GM23338 (cell line): ENCODE results near the gene MOB2. TPM values are rescaled to one million over a fixed set of nuclear protein-coding genes. Genes with fewer than 3 reads are reported as not detected.

Experiments
- ATAC-seq: fragments of 200-7000 bp; cut with Tn5 transposase; 3 replicates; pipeline ENCODE4 v1.9.1; 2020
- DNase-seq: peaks from one replicate; pipeline ENCODE4 v3.0.0-alpha.2; 2015; ENCODE audit warnings: low spot score
- H2AFZ ChIP-seq: fragments of 200-600 bp; sonication (generic); 2 replicates; pipeline ENCODE4 v1.8.0; 2016; ENCODE audit warnings: antibody characterized with exemption, mild to moderate bottlenecking, moderate library complexity
- H3F3A ChIP-seq: fragments of 200-600 bp; sonication (generic); replicated peaks from 2 replicates; pipeline ENCODE4 v1.8.0; 2017; ENCODE audit warnings: antibody characterized with exemption, mixed run types, low read depth
- H3K27ac ChIP-seq: fragments of 200-600 bp; sonication (generic); 2 replicates; pipeline ENCODE4 v1.6.1; 2016; ENCODE audit warnings: low read depth
- H3K27me3 ChIP-seq: fragments of 200-600 bp; sonication (generic); 2 replicates; pipeline ENCODE4 v1.8.0; 2016; ENCODE audit warnings: mild to moderate bottlenecking, mixed run types, moderate library complexity; ENCODE audit not compliant: insufficient read depth
- H3K36me3 ChIP-seq: fragments of 200-600 bp; sonication (generic); 2 replicates; pipeline ENCODE4 v1.8.0; 2016; ENCODE audit warnings: mild to moderate bottlenecking; ENCODE audit not compliant: insufficient read depth
- H3K4me1 ChIP-seq: fragments of 200-600 bp; sonication (generic); 2 replicates; pipeline ENCODE4 v1.8.0; 2016; ENCODE audit warnings: mild to moderate bottlenecking, moderate library complexity; ENCODE audit not compliant: insufficient read depth
- H3K4me2 ChIP-seq: fragments of 200-600 bp; sonication (generic); 2 replicates; pipeline ENCODE4 v1.7.1; 2017; ENCODE audit warnings: mixed run types
- H3K4me3 ChIP-seq: fragments of 200-600 bp; sonication (generic); 2 replicates; pipeline ENCODE4 v1.6.1; 2016; ENCODE audit warnings: mixed run types
- H3K79me2 ChIP-seq: fragments of 200-600 bp; sonication (generic); replicated peaks from 2 replicates; pipeline ENCODE4 v1.8.0; 2017; ENCODE audit warnings: mild to moderate bottlenecking; ENCODE audit not compliant: insufficient read depth
- H3K9me2 ChIP-seq: fragments of 200-600 bp; sonication (generic); 2 replicates; pipeline ENCODE4 v1.8.0; 2017; ENCODE audit not compliant: insufficient read depth
- H4K20me1 ChIP-seq: fragments of 200-600 bp; sonication (generic); replicated peaks from 2 replicates; pipeline ENCODE4 v1.8.0; 2017; ENCODE audit warnings: mild to moderate bottlenecking; ENCODE audit not compliant: insufficient read depth
- H3K27ac Mint-ChIP-seq: 2 replicates; pipeline ENCODE4 v1.8.0; 2020; ENCODE audit warnings: inconsistent platforms, mild to moderate bottlenecking, moderate library complexity, mixed read lengths
- H3K27me3 Mint-ChIP-seq: 3 replicates; pipeline ENCODE4 v1.8.0; 2022; ENCODE audit warnings: low read depth, mild to moderate bottlenecking, moderate library complexity, mixed read lengths, inconsistent platforms; ENCODE audit not compliant: insufficient read depth, poor library complexity
- H3K36me3 Mint-ChIP-seq: 3 replicates; pipeline ENCODE4 v1.8.0; 2021; ENCODE audit warnings: low read depth, mild to moderate bottlenecking, inconsistent platforms, moderate library complexity, mixed read lengths
- H3K4me1 Mint-ChIP-seq: 3 replicates; pipeline ENCODE4 v1.8.0; 2020; ENCODE audit warnings: mild to moderate bottlenecking, inconsistent platforms, mixed read lengths
- H3K4me3 Mint-ChIP-seq: 3 replicates; pipeline ENCODE4 v1.8.0; 2021; ENCODE audit warnings: moderate library complexity, mild to moderate bottlenecking, inconsistent platforms, mixed read lengths
- H3K9me3 Mint-ChIP-seq: 3 replicates; pipeline ENCODE4 v1.8.0; 2020; ENCODE audit warnings: moderate library complexity, mild to moderate bottlenecking, inconsistent platforms, mixed read lengths
- CREB1 ChIP-seq: fragments of 250-450 bp; sonication (Bioruptor Pico); IDR thresholded peaks from 2 replicates; pipeline ENCODE4 v1.5.0; 2020; ENCODE audit warnings: low read depth, mild to moderate bottlenecking, moderate library complexity
- NANOG ChIP-seq: IDR thresholded peaks from 2 replicates; pipeline ENCODE4 v1.6.1; 2016; ENCODE audit warnings: antibody characterized with exemption, borderline replicate concordance
- POLR2AphosphoS5 ChIP-seq: IDR thresholded peaks from 2 replicates; pipeline ENCODE4 v1.6.1; 2016; ENCODE audit warnings: antibody characterized with exemption, low read depth
- ZNF331 ChIP-seq: fragments of 250-450 bp; sonication (Bioruptor Pico); IDR thresholded peaks from 2 replicates; pipeline ENCODE4 v1.5.0; 2020; ENCODE audit warnings: low read depth, mild to moderate bottlenecking, moderate library complexity
- polyA plus RNA-seq: library from polyadenylated mRNA; unstranded; fragments of >200 nt; fragmentation: Nextera tagmentation; extraction: Ambion mirVana; gene quantifications from 2 replicates; pipeline ENCODE4 v1.2.1, GENCODE V29; 2016
- total RNA-seq: library from RNA; depleted of rRNA; stranded (reverse); fragments of >200 nt; shearing (Covaris generic); gene quantifications from 2 replicates; pipeline ENCODE4 v1.2.3, GENCODE V29; 2014
- TF ChIP-seq, protein P1 (sequence below): IDR thresholded peaks from one replicate; pipeline ENCODE4 v1.6.1; 2018; ENCODE audit warnings: antibody characterized with exemption; ENCODE audit not compliant: unreplicated experiment
- TF ChIP-seq, protein P2 (sequence below): IDR thresholded peaks from 2 replicates; pipeline ENCODE4 v1.6.1; 2016; ENCODE audit warnings: antibody characterized with exemption
- TF ChIP-seq, protein P3 (sequence below): fragments of 250-450 bp; sonication (Bioruptor Pico); IDR thresholded peaks from 2 replicates; pipeline ENCODE4 v1.5.0; 2020; ENCODE audit warnings: mild to moderate bottlenecking, moderate library complexity

MOB2 gene
- total and polyA plus RNA-seq, 2 experiments from 2014 or later = 10.1 to 19.7 TPM

DNA sequence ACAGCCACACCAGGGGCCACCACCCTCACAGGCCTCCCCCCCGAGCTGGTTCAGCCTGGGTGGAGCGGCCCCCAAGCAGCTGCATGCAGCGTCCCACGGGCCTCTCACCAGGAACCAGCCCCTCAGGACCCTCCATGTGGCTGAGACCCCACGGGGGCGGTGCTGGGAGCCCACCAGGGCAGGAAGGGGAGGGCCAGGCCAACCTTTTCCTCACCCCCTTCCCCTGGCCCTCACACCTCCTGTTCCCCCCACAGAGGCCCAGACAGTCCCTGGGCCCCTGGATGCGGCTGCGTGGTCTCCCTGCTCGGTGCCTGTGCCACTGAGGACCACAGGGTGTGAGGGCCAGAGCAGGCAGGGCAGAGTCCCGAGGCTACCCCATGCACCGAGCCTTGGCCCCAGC, 46.5 kb downstream of the MOB2 start:
- H3K4me3 Mint-ChIP-seq = no peak overlapping the region
- ATAC-seq (no peak), DNase-seq (no peak)
- H3K36me3 Mint-ChIP-seq = no peaks in the 10 kb centered on the region; the same call in 1 of the 3 replicates
- no peaks in the 10 kb centered on the region; the same call in 2 of the 3 replicates for H3K4me1 Mint-ChIP-seq
- Histone ChIP-seq H2AFZ (no peak overlapping the region), H3K4me2 (no peak overlapping the region), H3K27me3 (no peaks in the 10 kb centered on the region), H3K4me1 (no peaks in the 10 kb centered on the region), H3K9me2 (no peaks in the 10 kb centered on the region), H3F3A (no peaks in the 10 kb centered on the region), H3K36me3 (no peaks in the 10 kb centered on the region), H4K20me1 (no peaks in the 10 kb centered on the region; the same call in 1 of the 2 replicates), H3K79me2 (no peaks in the 10 kb centered on the region), H3K27ac (no peak overlapping the region), H3K4me3 (no peak overlapping the region)
- TF ChIP-seq, protein P1, sequence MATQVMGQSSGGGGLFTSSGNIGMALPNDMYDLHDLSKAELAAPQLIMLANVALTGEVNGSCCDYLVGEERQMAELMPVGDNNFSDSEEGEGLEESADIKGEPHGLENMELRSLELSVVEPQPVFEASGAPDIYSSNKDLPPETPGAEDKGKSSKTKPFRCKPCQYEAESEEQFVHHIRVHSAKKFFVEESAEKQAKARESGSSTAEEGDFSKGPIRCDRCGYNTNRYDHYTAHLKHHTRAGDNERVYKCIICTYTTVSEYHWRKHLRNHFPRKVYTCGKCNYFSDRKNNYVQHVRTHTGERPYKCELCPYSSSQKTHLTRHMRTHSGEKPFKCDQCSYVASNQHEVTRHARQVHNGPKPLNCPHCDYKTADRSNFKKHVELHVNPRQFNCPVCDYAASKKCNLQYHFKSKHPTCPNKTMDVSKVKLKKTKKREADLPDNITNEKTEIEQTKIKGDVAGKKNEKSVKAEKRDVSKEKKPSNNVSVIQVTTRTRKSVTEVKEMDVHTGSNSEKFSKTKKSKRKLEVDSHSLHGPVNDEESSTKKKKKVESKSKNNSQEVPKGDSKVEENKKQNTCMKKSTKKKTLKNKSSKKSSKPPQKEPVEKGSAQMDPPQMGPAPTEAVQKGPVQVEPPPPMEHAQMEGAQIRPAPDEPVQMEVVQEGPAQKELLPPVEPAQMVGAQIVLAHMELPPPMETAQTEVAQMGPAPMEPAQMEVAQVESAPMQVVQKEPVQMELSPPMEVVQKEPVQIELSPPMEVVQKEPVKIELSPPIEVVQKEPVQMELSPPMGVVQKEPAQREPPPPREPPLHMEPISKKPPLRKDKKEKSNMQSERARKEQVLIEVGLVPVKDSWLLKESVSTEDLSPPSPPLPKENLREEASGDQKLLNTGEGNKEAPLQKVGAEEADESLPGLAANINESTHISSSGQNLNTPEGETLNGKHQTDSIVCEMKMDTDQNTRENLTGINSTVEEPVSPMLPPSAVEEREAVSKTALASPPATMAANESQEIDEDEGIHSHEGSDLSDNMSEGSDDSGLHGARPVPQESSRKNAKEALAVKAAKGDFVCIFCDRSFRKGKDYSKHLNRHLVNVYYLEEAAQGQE = no peak
- TF ChIP-seq, protein P2, sequence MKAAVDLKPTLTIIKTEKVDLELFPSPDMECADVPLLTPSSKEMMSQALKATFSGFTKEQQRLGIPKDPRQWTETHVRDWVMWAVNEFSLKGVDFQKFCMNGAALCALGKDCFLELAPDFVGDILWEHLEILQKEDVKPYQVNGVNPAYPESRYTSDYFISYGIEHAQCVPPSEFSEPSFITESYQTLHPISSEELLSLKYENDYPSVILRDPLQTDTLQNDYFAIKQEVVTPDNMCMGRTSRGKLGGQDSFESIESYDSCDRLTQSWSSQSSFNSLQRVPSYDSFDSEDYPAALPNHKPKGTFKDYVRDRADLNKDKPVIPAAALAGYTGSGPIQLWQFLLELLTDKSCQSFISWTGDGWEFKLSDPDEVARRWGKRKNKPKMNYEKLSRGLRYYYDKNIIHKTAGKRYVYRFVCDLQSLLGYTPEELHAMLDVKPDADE = no peak
- H3K9me3 Mint-ChIP-seq = no peaks in the 10 kb centered on the region; the same call in 2 of the 3 replicates
- H3K27me3 Mint-ChIP-seq = peaks cover 5% of the 10 kb centered on the region
- no peak overlapping the region for H3K27ac Mint-ChIP-seq

DNA sequence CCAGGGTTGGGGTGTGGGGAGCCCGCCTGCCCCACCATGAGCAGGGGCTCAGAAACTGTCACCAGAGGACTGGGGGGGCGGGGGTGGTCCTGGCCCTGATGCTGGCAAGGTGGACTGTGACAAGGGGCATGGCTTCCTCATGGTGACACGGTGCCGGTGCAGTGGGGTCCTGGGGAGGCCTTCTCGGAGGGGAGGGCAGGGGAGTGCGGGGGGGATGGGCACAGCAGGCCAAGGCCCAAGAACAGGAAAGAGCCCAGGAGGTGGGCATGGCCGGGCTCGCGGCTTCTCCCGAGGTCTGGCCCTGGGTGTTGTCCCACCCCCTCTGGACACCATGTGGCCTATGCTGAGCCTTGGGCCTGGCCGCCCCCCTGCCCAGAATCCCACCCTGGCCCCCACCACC, 47.2 kb downstream of the MOB2 start:
- no peaks in the 10 kb centered on the region for H3F3A ChIP-seq
- H3K9me2 ChIP-seq = no peaks in the 10 kb centered on the region
- no peaks in the 10 kb centered on the region; the same call in 2 of the 3 replicates for H3K9me3 Mint-ChIP-seq
- no peak overlapping the region for H3K4me3 ChIP-seq
- H3K4me2 ChIP-seq = no peak overlapping the region
- no peak overlapping the region for H2AFZ ChIP-seq
- no peaks in the 10 kb centered on the region for H3K36me3 ChIP-seq
- no peaks in the 10 kb centered on the region; the same call in 2 of the 3 replicates for H3K4me1 Mint-ChIP-seq
- no peaks in the 10 kb centered on the region; the same call in 1 of the 2 replicates for H4K20me1 ChIP-seq
- H3K27me3 Mint-ChIP-seq = peaks cover 5% of the 10 kb centered on the region
- H3K27ac ChIP-seq = no peak overlapping the region
- no peaks in the 10 kb centered on the region for H3K27me3 ChIP-seq
- ATAC-seq (no peak), DNase-seq (no peak)
- no peaks in the 10 kb centered on the region; the same call in 1 of the 3 replicates for H3K36me3 Mint-ChIP-seq
- H3K4me1 ChIP-seq = no peaks in the 10 kb centered on the region
- no peaks in the 10 kb centered on the region for H3K79me2 ChIP-seq
- no peak overlapping the region for H3K4me3 Mint-ChIP-seq
- H3K27ac Mint-ChIP-seq = no peak overlapping the region
- TF ChIP-seq POLR2AphosphoS5 (no peak), CREB1 (CRISPR knock-in tag) (no peak), NANOG (no peak), ZNF331 (no peak)
- TF ChIP-seq, protein P3, sequence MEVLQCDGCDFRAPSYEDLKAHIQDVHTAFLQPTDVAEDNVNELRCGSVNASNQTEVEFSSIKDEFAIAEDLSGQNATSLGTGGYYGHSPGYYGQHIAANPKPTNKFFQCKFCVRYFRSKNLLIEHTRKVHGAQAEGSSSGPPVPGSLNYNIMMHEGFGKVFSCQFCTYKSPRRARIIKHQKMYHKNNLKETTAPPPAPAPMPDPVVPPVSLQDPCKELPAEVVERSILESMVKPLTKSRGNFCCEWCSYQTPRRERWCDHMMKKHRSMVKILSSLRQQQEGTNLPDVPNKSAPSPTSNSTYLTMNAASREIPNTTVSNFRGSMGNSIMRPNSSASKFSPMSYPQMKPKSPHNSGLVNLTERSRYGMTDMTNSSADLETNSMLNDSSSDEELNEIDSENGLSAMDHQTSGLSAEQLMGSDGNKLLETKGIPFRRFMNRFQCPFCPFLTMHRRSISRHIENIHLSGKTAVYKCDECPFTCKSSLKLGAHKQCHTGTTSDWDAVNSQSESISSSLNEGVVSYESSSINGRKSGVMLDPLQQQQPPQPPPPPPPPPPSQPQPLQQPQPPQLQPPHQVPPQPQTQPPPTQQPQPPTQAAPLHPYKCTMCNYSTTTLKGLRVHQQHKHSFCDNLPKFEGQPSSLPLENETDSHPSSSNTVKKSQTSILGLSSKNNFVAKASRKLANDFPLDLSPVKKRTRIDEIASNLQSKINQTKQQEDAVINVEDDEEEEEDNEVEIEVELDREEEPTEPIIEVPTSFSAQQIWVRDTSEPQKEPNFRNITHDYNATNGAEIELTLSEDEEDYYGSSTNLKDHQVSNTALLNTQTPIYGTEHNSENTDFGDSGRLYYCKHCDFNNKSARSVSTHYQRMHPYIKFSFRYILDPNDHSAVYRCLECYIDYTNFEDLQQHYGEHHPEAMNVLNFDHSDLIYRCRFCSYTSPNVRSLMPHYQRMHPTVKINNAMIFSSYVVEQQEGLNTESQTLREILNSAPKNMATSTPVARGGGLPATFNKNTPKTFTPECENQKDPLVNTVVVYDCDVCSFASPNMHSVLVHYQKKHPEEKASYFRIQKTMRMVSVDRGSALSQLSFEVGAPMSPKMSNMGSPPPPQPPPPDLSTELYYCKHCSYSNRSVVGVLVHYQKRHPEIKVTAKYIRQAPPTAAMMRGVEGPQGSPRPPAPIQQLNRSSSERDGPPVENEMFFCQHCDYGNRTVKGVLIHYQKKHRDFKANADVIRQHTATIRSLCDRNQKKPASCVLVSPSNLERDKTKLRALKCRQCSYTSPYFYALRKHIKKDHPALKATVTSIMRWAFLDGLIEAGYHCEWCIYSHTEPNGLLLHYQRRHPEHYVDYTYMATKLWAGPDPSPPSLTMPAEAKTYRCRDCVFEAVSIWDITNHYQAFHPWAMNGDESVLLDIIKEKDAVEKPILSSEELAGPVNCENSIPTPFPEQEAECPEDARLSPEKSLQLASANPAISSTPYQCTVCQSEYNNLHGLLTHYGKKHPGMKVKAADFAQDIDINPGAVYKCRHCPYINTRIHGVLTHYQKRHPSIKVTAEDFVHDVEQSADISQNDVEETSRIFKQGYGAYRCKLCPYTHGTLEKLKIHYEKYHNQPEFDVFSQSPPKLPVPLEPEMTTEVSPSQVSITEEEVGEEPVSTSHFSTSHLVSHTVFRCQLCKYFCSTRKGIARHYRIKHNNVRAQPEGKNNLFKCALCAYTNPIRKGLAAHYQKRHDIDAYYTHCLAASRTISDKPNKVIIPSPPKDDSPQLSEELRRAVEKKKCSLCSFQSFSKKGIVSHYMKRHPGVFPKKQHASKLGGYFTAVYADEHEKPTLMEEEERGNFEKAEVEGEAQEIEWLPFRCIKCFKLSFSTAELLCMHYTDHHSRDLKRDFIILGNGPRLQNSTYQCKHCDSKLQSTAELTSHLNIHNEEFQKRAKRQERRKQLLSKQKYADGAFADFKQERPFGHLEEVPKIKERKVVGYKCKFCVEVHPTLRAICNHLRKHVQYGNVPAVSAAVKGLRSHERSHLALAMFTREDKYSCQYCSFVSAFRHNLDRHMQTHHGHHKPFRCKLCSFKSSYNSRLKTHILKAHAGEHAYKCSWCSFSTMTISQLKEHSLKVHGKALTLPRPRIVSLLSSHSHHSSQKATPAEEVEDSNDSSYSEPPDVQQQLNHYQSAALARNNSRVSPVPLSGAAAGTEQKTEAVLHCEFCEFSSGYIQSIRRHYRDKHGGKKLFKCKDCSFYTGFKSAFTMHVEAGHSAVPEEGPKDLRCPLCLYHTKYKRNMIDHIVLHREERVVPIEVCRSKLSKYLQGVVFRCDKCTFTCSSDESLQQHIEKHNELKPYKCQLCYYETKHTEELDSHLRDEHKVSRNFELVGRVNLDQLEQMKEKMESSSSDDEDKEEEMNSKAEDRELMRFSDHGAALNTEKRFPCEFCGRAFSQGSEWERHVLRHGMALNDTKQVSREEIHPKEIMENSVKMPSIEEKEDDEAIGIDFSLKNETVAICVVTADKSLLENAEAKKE (CRISPR knock-in tag) = no peak
- TF ChIP-seq, protein P1 = no peak
